ENCODE data around the gene PRKAA1. TPM values are rescaled to one million over a fixed set of nuclear protein-coding genes. Genes with fewer than 3 reads are reported as not detected.

Gene PRKAA1
- total and polyA plus RNA-seq, 2 donors (not counting 1 experiment from before 2014, with no cell fraction given): 39.9 to 107 TPM

DNA sequence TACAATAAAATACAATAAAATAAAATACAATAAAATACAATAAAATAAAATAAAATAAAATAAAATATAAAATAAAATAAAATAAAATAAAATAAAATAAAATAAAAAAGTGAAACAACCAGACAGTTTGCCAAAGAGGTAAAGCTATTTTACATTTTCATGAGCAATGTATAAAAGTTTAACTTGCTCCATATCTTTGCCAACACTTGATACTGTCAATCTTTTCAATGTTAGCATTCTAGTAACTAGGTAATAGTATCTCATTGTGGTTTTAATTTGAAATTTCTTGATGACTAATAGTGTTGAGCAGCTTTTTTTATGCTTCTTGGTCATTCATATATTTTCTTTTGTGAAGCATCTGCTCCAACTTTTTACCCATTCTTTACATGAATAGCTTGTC, 59.7 kb downstream of the PRKAA1 start:
- CTCF ChIA-PET: interaction anchor here (0.5 to 6.6 kb wide), 6 partner anchors 790 to 1890 kb away, joined by 3 to 54 read pairs (median 3); no protein-coding TSS in a partner anchor
- peaks cover 3 to 28% of the 10 kb centered on the region in 2 experiments for H3K36me3 ChIP-seq (replicated peaks in 1 of 2; ENCODE audit: control extremely low read depth in 1 of 2, control insufficient read depth in 1 of 2, extremely low read depth in 1 of 2, insufficient read depth in 2 of 2, low read length in 1 of 2)
- Mint-ChIP-seq H3K27me3 (no peaks in the 10 kb centered on the region), H3K4me3 (no peak overlapping the region), H3K9me3 (ENCODE audit: insufficient read depth) (peaks cover 7% of the 10 kb centered on the region), H3K27ac (no peak overlapping the region), H3K4me1 (peaks cover 2% of the 10 kb centered on the region)
- H3K4me3 ChIP-seq (ENCODE audit: control extremely low read depth in 1 of 5, extremely low read depth in 1 of 5, insufficient read depth in 1 of 5, low read depth in 2 of 5, low read length in 4 of 5): no peak overlapping the region
- peaks cover 20% of the 10 kb centered on the region for H3K79me2 ChIP-seq (ENCODE audit: control insufficient read depth, insufficient read depth, low read length)
- H3K4me1 ChIP-seq (ENCODE audit: control insufficient read depth in 2 of 2, insufficient read depth in 2 of 2, low read length in 2 of 2): no peaks in the 10 kb centered on the region
- no peaks in the 10 kb centered on the region for H4K20me1 ChIP-seq (ENCODE audit: control insufficient read depth, insufficient read depth, low read length, poor library complexity, severe bottlenecking)
- intact Hi-C loops (cut with micrococcal nuclease): no loop called here
- H3K9ac ChIP-seq (ENCODE audit: low read length): no peak overlapping the region
- H3K4me2 ChIP-seq (replicated peaks; ENCODE audit: low read depth, low read length, poor library complexity, severe bottlenecking): no peak overlapping the region
- POLR2A ChIA-PET: interaction anchor here (1.2 kb wide), 1 partner anchor 60 kb away, joined by 4 read pairs; the partner anchor contains the start of gene PRKAA1
- no peak for TF ChIP-seq EZH2 (IDR thresholded peaks at IDR 0.05; ENCODE audit: borderline replicate concordance, insufficient read depth, low read depth, low read length, poor library complexity, severe bottlenecking)
- TF ChIP-seq, protein P1, sequence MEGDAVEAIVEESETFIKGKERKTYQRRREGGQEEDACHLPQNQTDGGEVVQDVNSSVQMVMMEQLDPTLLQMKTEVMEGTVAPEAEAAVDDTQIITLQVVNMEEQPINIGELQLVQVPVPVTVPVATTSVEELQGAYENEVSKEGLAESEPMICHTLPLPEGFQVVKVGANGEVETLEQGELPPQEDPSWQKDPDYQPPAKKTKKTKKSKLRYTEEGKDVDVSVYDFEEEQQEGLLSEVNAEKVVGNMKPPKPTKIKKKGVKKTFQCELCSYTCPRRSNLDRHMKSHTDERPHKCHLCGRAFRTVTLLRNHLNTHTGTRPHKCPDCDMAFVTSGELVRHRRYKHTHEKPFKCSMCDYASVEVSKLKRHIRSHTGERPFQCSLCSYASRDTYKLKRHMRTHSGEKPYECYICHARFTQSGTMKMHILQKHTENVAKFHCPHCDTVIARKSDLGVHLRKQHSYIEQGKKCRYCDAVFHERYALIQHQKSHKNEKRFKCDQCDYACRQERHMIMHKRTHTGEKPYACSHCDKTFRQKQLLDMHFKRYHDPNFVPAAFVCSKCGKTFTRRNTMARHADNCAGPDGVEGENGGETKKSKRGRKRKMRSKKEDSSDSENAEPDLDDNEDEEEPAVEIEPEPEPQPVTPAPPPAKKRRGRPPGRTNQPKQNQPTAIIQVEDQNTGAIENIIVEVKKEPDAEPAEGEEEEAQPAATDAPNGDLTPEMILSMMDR (IDR thresholded peaks at IDR 0.05): no peak
- no peak for DNase-seq
- H3K27me3 ChIP-seq (replicated peaks in 1 of 4; ENCODE audit: control extremely low read depth in 1 of 4, control insufficient read depth in 3 of 4, insufficient read depth in 4 of 4, low read length in 3 of 4): no peaks in the 10 kb centered on the region
- H3K27ac ChIP-seq (ENCODE audit: low read length in 2 of 2): no peak overlapping the region
- no peak for ATAC-seq (ENCODE audit: low read depth)
- H3K9me3 ChIP-seq (ENCODE audit: control extremely low read depth in 1 of 3, control insufficient read depth in 2 of 3, insufficient read depth in 1 of 3, low read length in 2 of 3): peaks cover 0 to 4% (median 4%) of the 10 kb centered on the region in 3 donors
- no peak overlapping the region for H2AFZ ChIP-seq (ENCODE audit: insufficient read depth, low read depth, low read length, poor library complexity, severe bottlenecking)

DNA sequence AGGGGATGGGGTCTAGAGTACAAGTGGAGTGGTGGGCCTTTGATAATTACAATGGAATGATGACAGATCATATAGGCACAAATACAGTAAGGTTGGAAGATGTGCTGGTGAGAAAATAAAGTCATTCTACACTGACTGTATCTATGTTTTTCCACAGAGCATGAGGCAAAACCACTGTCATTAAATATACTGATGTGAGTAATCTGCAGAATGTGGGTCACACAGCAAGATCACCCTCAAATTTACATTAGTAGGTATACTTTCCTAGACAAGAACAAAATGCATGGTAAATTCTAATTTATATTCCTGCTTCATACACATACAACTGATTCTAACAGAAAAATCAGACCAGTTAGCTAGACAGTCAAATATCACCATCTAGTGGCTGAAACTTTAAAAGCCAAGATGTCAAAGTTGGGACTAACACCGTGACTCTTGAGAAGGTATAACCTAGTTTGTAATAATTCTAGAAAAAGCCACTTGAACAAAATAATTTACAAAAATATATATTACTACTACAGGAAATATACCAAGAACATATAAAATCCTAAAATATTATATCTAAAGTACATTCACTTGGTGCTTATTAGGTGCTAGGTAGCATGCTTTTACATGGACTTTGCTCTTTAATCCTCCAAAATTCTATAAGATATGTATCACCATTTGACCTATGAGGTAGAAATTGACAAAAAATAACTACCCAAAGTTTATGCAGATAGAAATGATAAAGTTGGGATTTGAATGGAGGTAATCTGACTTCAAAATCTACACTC, 61.9 kb downstream of the PRKAA1 start:
- TF ChIP-seq, protein P1 (IDR thresholded peaks at IDR 0.05): peak; percentile 93
- no peak for TF ChIP-seq EZH2 (IDR thresholded peaks at IDR 0.05; ENCODE audit: borderline replicate concordance, insufficient read depth, low read depth, low read length, poor library complexity, severe bottlenecking)
- no peak overlapping the region for H3K9ac ChIP-seq (ENCODE audit: low read length)
- H3K4me3 ChIP-seq (ENCODE audit: control extremely low read depth in 1 of 5, extremely low read depth in 1 of 5, insufficient read depth in 1 of 5, low read depth in 2 of 5, low read length in 4 of 5): no peak overlapping the region
- H3K27me3 Mint-ChIP-seq: no peaks in the 10 kb centered on the region
- peaks cover 0 to 4% (median 0%) of the 10 kb centered on the region in 3 donors for H3K9me3 ChIP-seq (ENCODE audit: control extremely low read depth in 1 of 3, control insufficient read depth in 2 of 3, insufficient read depth in 1 of 3, low read length in 2 of 3)
- H3K27ac ChIP-seq (ENCODE audit: low read length in 2 of 2): no peak overlapping the region
- no peaks in the 10 kb centered on the region for H4K20me1 ChIP-seq (ENCODE audit: control insufficient read depth, insufficient read depth, low read length, poor library complexity, severe bottlenecking)
- no peak overlapping the region for H2AFZ ChIP-seq (ENCODE audit: insufficient read depth, low read depth, low read length, poor library complexity, severe bottlenecking)
- WGBS (ENCODE audit: insufficient coverage): no CpG with 5 or more reads among the region's 1 CpG
- no peak overlapping the region for H3K4me3 Mint-ChIP-seq
- peaks cover 4% of the 10 kb centered on the region for H3K4me1 Mint-ChIP-seq
- no peaks in the 10 kb centered on the region for H3K27me3 ChIP-seq (replicated peaks in 1 of 4; ENCODE audit: control extremely low read depth in 1 of 4, control insufficient read depth in 3 of 4, insufficient read depth in 4 of 4, low read length in 3 of 4)
- peaks cover 7% of the 10 kb centered on the region for H3K9me3 Mint-ChIP-seq (ENCODE audit: insufficient read depth)
- peaks cover 23% of the 10 kb centered on the region for H3K79me2 ChIP-seq (ENCODE audit: control insufficient read depth, insufficient read depth, low read length)
- H3K36me3 ChIP-seq (replicated peaks in 1 of 2; ENCODE audit: control extremely low read depth in 1 of 2, control insufficient read depth in 1 of 2, extremely low read depth in 1 of 2, insufficient read depth in 2 of 2, low read length in 1 of 2): peaks cover 1 to 23% of the 10 kb centered on the region in 2 experiments
- no peak overlapping the region for H3K27ac Mint-ChIP-seq
- POLR2A ChIA-PET: no interaction called here
- peak; percentile 68 for DNase-seq
- ATAC-seq (ENCODE audit: low read depth): no peak
- CTCF ChIA-PET: interaction anchor here (1.0 to 6.6 kb wide), 6 partner anchors 9 to 1157 kb away, joined by 4 to 54 read pairs (median 5); no protein-coding TSS in a partner anchor
- intact Hi-C loops (cut with micrococcal nuclease): loop anchor here (1.0 kb wide), 4 partner anchors 48 to 1157 kb away; no protein-coding TSS in a partner anchor
- no peaks in the 10 kb centered on the region for H3K4me1 ChIP-seq (ENCODE audit: control insufficient read depth in 2 of 2, insufficient read depth in 2 of 2, low read length in 2 of 2)
- H3K4me2 ChIP-seq (replicated peaks; ENCODE audit: low read depth, low read length, poor library complexity, severe bottlenecking): no peak overlapping the region
